Stimulated activated CD4-positive, alpha-beta T cell treated with anti-CD3 and anti-CD28 coated beads, Interleukin-1b, Interleukin-23, amount 100 ng/mL, for 48 hours (primary cell): ENCODE results near the gene CCDC182.

Experiments
- DNase-seq: peaks from one replicate; pipeline ENCODE4 v3.0.0-alpha.2; 2020

Gene CCDC182

GRCh38 chr17:57745242-57745641, at the start of gene CCDC182:
TSS of gene CCDC182 (minus strand) at chr17:57745299. CDS start at chr17:57745272, 27 bp downstream.
- no peak for DNase-seq

GRCh38 chr17:57794841-57795240, 49.7 kb upstream of the CCDC182 start:
- DNase-seq = no peak

DNA sequence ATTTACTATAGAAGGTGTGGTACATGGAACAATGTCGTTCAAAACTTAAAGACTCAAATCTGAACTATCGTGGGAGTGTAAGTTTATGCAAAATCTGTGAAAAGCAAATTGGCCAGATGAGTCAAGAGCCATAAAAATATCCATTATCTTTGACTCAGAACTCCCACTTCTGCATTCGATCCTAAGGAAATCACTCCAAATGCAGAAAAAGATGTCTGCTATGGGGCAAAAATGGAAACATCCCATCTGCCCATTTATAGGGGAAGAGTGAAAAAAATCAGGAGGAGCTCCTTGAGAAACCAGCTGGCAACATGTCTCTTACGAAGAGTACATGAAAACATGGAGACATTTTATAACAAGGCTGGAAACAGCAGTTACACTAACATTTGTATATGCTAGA, 43.6 kb upstream of the CCDC182 start:
- DNase-seq = no peak

- DNase-seq = no peak
These were observed 39.9 kb upstream of the CCDC182 start for GRCh38 chr17:57785022-57785421.

DNA sequence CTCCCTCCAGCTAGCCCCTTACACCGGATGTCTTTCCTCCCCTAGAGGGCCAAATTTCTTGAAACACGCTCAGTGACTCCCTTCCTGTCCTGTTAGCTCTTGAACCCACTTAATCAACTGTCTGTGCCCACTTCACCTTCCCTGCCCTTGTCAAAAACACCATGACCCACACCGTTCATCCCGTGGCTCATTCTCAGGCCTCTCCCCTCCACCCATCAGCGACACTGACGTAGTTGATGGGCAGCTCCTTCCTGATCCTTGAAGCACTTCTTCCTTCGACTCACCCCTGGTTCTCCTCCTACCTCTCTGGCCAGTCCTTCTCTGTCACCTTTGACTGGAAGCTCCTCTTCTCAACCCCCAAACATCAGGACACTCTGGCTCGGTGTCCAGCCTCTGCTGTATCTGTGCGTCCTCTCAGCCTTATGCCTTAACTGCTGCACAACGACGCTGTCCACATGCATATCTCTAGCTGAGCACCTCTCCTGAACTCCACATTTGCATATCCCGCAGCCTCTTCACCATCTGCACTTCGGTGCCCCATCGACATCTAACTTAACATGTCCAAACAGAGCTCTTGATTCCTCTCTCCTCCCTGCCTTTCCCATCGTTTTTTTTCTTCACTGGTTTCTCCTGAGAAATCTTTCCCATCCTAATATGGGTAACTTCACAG, 39.3 kb upstream of the CCDC182 start:
- DNase-seq = no peak

DNA sequence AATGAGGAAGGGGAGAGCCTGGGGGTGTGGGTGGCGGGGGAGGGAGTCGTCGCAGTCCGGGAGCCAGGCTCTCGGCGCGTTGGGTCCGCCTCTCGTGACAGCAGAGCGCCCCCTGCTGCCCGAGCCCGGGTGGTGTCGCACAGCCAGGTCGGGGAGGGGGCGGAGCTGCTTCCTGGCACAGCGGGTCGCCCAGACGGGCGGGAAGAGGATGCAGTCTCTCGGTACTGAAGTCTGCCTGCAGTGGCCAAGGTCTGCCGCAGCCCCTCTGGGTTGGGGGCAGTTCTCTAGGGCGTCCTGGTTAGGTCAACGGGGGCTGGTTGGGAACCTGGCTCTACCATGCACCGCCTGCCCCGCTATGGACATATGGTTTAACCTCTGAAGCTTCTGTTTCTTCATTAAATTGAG, 38.2 kb upstream of the CCDC182 start:
- DNase-seq = peak; percentile 79

DNA sequence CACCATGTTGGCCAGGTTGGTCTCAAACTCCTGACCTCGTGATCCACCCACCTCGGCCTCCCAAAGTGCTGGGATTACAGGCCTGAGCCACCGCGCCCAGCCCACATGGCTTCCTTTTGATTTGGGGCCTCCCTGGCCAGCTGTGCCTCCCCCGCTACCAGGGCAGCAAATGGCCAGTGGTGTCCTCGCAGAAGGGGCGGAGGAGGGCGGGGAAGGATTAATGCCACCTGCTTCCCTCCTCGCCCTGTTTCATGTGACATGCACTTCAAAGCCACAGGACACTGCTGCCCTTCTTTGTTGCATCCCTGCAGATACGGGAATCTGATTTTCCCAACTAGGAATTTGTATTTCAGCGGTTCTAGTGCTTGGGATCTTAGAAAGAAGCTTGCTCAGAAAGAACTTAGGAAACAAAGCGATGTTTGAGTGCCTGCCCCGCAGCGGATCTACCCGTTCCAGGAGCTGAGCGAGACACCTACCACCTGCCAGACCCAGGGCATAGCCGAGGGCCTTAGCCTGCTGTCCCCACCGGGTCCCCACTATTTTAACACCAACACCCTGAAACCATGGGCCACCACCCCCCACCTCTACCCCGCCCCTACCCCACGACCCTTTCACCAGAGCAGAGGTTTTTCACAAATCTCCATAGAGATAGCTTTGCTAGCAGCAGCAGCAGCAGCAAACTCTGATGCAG, 37.7 kb upstream of the CCDC182 start:
- DNase-seq = no peak

DNA sequence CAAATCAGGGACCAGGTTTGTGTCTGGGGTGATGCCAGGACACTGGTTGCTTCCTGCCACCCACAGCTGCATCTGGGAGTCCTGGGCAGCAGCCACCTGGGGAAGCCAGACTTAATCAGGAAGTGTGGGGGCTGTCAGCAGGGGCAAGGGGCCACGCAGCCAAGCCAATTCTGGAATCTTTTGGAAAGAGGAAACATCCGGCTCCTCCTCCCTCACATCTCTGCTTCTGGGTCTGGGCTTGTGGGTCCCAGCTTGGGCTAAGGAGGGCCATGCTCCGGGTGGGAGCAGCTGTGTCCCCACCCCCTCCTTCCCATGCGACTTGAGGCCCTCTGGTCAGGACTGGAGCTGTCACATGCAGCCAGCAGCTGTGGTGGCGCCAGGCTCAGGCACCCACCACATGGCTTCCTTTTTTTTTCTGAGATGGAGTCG, 37.0 kb upstream of the CCDC182 start:
- no peak for DNase-seq

GRCh38 chr17:57781386-57782061, 36.4 kb upstream of the CCDC182 start:
- DNase-seq = no peak

GRCh38 chr17:57779706-57780105, 34.6 kb upstream of the CCDC182 start:
- DNase-seq = no peak

DNA sequence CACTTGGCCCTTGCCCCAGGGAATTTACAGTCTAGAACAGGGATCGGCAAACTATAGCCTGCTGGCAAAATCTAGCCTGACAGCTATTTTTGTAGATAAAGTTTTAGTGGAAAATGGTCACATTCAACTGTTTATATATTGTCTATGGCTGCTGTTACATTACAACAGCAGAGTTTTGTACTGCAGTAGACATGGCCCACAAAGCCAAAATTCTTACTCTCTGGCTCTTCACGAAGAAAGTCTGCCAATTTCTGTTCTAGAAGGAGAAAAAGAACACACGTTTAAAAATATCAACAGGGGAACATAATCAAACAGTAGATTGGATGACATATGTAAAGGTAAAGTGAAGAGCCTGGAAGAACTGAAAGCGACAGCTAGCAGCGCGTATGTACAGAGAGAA, 33.2 kb upstream of the CCDC182 start:
- no peak for DNase-seq

- DNase-seq = no peak
These were observed 31.3 kb upstream of the CCDC182 start for GRCh38 chr17:57776366-57776765.

- no peak for DNase-seq
These were observed 29.8 kb upstream of the CCDC182 start for GRCh38 chr17:57774872-57775271.

DNA sequence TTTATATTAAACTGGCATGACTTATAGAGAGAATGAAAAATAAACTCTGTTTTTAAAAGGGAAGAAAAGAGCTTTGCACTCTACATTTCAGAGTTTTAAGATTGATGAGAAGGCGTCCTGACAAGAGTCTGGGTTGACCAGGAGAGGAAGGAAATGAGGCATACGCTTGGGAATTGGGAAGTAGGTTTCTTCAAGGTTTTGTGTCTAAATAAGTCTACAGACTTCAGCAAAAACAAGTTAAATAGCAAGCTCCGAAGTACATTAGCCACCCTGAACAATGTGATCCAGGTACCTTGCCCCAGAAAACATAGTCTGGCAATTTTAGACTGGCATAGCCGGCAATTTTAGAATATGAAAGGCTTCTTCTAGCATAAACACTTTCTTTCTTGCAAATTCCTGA, 28.5 kb upstream of the CCDC182 start:
- no peak for DNase-seq

GRCh38 chr17:57772774-57773173, 27.7 kb upstream of the CCDC182 start:
- DNase-seq = no peak

DNA sequence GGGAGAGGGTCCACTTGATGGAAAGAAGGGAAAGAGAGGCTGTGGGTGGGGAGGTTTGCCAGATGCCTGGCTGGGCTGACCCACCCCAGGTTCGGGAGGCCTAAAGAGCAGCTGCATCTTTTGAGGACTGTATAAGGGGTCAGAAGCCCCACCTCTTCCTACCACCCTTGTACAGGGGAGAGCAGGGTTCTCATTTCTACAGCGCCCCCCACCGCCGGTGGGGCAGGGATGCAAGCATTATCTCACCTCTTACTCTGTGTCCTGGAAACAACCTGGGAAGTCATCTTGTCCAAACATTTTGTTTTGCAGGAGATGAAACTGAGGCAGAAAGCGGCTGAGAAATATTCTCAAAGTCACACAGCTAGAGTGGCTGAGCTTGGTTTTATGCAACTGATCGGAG, 22.5 kb upstream of the CCDC182 start:
- no peak for DNase-seq

- DNase-seq = no peak
These were observed 21.3 kb upstream of the CCDC182 start for GRCh38 chr17:57766318-57766943.

DNA sequence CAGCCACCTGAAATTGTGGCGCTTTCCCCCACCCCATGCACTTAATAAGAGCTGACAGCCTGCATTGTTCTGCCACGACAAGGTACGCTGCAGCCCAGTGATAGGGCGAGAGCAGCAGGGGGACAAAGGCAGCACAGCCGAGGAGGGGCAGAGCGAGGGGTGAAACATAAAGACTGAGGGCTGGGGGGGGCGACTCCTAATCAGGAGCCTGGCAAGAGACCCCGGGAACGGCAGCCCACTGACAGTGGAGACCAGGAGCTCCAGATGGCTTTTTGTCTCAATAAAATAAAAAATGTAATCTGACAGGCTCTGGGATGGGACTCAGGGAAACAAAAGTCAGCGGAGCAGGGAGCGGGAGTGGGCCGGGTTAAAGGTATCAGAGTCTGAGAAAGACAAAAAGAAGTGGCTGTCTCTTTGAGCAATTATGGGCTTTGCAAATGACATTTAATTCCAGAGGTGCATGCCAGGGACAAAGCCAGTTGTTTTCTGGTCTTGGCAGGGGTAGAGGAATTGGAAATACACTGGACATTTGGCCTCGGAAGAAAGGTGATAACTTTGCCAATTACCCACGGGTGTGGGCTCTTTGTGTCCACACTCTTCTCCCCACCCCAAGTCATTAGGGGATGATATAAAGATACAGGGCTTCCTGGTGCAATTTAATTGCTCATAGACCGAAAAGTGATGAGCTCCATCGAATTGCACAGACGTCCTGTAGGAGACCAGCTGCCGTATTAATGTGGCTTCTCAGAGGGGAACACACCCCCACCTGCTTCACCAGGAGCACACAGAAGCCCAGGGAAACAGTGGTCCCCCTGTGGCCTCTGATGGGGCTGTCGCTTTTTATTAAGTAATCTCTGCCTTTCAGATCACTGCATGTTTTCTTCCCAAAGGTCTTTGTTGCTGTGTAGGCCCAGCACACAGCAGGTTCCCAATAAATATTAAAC, 17.6 kb upstream of the CCDC182 start:
- no peak for DNase-seq

- no peak for DNase-seq
These were observed 16.8 kb upstream of the CCDC182 start for GRCh38 chr17:57761887-57762286.

- no peak for DNase-seq
These were observed 14.9 kb upstream of the CCDC182 start for GRCh38 chr17:57760046-57760445.

DNA sequence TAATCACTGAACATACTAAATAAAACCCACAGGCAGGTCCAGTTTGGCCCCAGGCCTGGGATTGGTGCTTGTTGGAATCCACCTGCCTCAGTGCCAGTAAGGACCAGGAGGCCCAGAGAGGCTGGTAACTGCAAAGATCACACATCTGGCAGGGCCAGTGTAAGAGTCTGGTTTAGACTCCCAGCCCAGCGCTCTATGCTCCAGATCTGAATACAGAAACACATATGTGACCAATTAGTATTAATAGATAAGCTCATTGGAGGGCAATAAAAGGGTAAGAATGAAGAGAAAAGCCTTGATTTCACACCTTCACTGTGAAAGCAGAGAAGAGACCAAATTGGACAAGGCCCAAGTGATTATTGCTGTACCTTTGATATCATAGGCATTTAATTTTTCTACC, 13.6 kb upstream of the CCDC182 start:
- no peak for DNase-seq

DNA sequence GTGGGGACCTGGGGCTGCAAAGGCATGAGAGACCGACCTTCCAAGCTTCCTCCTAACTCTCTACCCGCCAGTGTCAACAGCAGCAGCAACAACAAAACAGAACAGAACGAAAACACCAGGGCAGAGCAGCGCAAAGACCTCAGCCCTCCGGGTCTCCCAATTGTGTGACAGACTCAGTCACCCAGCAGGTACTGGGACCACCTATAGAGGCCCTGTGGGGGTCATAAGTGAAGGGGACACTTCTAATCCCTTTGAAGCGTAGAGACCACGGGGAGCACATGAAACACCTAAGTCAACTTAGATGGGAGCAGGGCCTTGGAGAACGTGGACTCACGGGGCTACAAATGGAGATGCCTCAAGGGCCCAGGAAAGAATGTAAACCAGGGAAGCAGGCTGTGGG, 12.6 kb upstream of the CCDC182 start:
- DNase-seq = no peak

DNA sequence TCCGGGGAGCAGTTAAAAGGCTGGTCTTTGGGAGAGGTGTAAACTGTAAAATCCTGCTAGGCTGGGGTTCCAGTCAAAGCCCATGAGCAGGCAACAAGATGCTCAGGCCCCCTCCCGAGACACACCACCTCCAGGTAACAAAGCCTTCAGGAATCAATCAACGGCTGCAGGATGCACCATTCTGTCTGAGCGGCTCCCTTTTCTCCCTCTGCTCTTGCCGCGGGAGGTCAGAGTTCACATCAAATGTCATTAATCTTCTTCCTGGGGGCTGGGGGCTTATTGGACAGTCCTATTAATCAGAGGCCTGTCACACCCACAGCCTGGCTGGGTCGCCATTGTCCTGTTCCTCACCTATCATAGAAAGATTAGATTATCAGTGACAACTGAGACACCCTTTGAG, 11.9 kb upstream of the CCDC182 start:
- no peak for DNase-seq
